ENCODE measurements around the gene FAM163B.

Gene FAM163B

DNA sequence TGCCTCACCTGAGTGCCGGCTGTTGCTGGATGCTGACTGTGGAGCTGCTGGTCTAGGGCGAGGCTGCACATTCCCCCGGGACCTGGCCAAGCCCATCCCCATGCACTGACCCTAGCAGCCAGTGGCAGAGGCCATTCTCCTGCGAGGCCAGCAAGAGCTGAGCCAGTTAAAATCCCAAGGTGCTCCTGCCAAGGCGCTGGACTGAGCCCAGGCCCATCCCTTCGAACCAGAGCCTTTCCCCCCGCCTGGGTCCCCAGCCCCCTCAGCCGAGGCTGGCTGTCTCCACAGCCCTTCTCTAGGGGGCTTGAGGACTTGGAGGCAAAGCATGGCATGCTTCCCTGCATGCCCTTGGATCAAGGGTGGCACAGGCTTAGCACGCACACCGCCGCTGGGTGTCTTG, 73.1 kb downstream of the FAM163B start:
- WGBS (ENCODE audit: insufficient coverage, insufficient read length) = no CpG with 5 or more reads among the region's 11 CpGs
- Histone ChIP-seq H3K36me3 (ENCODE audit: control insufficient read depth, insufficient read depth, low read length) (no peaks in the 10 kb centered on the region), H3K4me3 (ENCODE audit: low read length) (no peak overlapping the region), H3K9me3 (ENCODE audit: control insufficient read depth, insufficient read depth, low read length) (no peaks in the 10 kb centered on the region), H3K4me1 (ENCODE audit: control insufficient read depth, insufficient read depth, low read length) (peaks cover 12% of the 10 kb centered on the region), H3K27me3 (ENCODE audit: control insufficient read depth, insufficient read depth, low read length) (peaks cover 1% of the 10 kb centered on the region; the same call in 1 of the 2 replicates), H3K27ac (ENCODE audit: low read length) (no peak overlapping the region)
- no peak for DNase-seq (ENCODE audit: low read depth, low spot score)

- Histone ChIP-seq H3K4me3 (ENCODE audit: low read length) (no peak overlapping the region), H3K27me3 (ENCODE audit: control insufficient read depth, insufficient read depth, low read length) (peaks cover 1% of the 10 kb centered on the region; the same call in 1 of the 2 replicates)
- WGBS (ENCODE audit: insufficient coverage, insufficient read length) = no CpG with 5 or more reads among the region's 13 CpGs
These were observed 73.8 kb downstream of the FAM163B start for GRCh38 chr9:133535306-133535877.

DNA sequence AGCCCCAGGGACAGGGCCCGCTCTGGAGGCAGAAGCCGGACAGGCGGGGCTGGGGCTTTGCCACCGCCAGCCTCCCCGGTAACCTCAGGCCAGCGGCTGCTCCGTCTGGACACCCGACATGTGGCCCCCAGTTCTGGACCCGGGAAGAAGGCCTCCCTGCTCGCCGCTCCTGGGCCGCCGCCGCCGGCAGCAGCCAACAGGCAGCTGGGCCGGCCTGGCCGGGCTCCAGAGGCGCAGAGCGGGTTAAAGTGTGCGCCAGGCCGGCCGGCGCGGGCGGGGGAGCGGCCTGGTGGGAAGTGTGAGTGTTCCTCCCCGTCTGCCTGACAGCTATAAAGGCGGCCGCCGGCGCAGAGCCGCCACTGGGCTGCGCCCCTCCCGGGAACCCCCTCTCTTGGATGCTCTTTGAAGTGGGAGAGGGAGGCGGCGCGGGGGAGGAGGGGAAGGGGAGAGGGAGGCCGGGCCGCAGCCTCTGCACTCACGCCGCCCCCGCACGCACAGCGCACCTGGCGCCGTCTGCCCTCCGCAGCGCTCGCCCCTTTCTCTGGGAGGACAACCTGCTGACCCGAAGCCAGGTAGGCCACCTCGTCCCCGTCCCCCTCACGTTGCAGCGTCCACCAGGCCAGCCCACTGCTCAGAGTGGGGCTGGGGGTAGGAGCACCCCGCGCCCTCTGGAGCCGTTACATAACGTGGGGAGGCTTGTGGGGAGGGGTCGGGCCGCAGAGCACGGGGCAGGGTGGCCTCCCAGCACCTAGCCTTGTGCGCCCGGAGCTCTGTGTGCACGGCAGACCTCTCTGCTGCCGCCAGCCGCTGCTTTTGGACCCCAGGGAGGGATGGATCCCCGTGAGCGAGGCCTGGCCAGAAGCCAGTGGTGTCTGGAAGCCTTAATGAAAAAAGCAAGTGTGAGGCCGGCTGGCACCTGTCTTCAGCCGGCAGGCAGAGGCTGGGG, 74.6 kb downstream of the FAM163B start, which contains the start of gene ADAMTSL2:
Gene ADAMTSL2 (plus strand): TSS at position 359 of the 946 bp plus-strand sequence. CDS start 2,009 bp downstream, outside the sequence.
- no peak within 1 kb of the TSS for H3K27ac ChIP-seq (ENCODE audit: low read length)
- H3K9me3 ChIP-seq (ENCODE audit: control insufficient read depth, insufficient read depth, low read length) = no peaks in the 10 kb centered on the region
- peaks cover 1% of the 10 kb centered on the region; the same call in 1 of the 2 replicates for H3K27me3 ChIP-seq (ENCODE audit: control insufficient read depth, insufficient read depth, low read length)
- no peaks in the 10 kb centered on the region for H3K36me3 ChIP-seq (ENCODE audit: control insufficient read depth, insufficient read depth, low read length)
- H3K4me1 ChIP-seq (ENCODE audit: control insufficient read depth, insufficient read depth, low read length) = peaks cover 8% of the 10 kb centered on the region; the same call in 1 of the 2 replicates
- no CpG with 5 or more reads among the region's 70 CpGs for WGBS (ENCODE audit: insufficient coverage, insufficient read length)
- H3K4me3 ChIP-seq (ENCODE audit: low read length) = peak within 1 kb of the TSS; percentile 18; the same call in 1 of the 2 replicates
- DNase-seq (ENCODE audit: low read depth, low spot score) = no peak

More at GRCh38 chr9:133535306-133535877, 73.8 kb downstream of the FAM163B start:
- H3K27ac ChIP-seq (ENCODE audit: low read length) = no peak overlapping the region
- H3K4me1 ChIP-seq (ENCODE audit: control insufficient read depth, insufficient read depth, low read length) = peaks cover 10% of the 10 kb centered on the region; the same call in 1 of the 2 replicates
- no peaks in the 10 kb centered on the region for H3K9me3 ChIP-seq (ENCODE audit: control insufficient read depth, insufficient read depth, low read length)
- H3K36me3 ChIP-seq (ENCODE audit: control insufficient read depth, insufficient read depth, low read length) = no peaks in the 10 kb centered on the region
- DNase-seq (ENCODE audit: low read depth, low spot score) = no peak

- Histone ChIP-seq H3K27me3 (ENCODE audit: control insufficient read depth, insufficient read depth, low read length) (peaks cover 1% of the 10 kb centered on the region; the same call in 1 of the 2 replicates), H3K36me3 (ENCODE audit: control insufficient read depth, insufficient read depth, low read length) (no peaks in the 10 kb centered on the region), H3K4me3 (ENCODE audit: low read length) (no peak overlapping the region), H3K4me1 (ENCODE audit: control insufficient read depth, insufficient read depth, low read length) (peaks cover 6% of the 10 kb centered on the region), H3K9me3 (ENCODE audit: control insufficient read depth, insufficient read depth, low read length) (no peaks in the 10 kb centered on the region), H3K27ac (ENCODE audit: low read length) (no peak overlapping the region)
- no peak for DNase-seq (ENCODE audit: low read depth, low spot score)
- whole genome bisulfite sequencing (ENCODE audit: insufficient coverage, insufficient read length) = no CpG with 5 or more reads among the region's 9 CpGs
These were observed 75.3 kb downstream of the FAM163B start for GRCh38 chr9:133533857-133534256.

DNA sequence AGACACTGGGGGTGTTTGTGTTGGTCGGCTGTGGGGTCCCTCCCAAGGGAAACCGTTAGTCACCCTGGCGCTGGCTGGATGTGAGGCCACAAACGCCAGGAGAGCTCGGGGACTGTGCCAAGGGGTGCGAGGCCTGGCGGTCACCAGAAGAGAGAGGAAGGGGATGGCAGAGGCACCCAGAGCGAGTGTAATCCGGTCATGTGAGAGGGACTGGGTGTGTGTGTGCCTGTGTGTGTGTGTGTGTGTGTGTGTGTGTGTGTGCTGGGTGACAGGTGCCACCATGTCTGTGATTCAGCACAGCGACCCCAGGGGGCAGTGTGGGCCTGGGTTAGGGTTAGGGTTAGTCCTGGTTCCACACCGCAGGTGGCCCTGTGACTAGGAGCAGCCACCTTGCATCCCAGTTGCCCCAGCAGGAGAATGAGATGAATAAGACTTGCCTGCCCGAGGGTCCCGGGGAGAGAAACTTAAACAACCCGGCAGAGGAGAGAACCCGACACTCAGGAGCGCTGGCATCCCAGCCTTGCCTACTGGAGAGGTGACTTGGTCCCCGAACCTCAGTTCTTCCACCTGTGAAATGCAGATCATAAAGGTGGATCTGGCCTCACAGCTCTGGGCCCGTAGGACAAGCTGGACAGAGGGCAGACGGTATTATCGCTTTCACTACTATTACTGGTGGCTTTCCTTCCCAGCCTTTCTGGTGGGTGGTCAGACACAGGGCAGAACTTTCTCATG, 76.1 kb downstream of the FAM163B start:
- no peak for DNase-seq (ENCODE audit: low read depth, low spot score)
- Histone ChIP-seq H3K4me1 (ENCODE audit: control insufficient read depth, insufficient read depth, low read length) (peaks cover 9% of the 10 kb centered on the region), H3K36me3 (ENCODE audit: control insufficient read depth, insufficient read depth, low read length) (no peaks in the 10 kb centered on the region), H3K4me3 (ENCODE audit: low read length) (no peak overlapping the region), H3K27ac (ENCODE audit: low read length) (no peak overlapping the region), H3K27me3 (ENCODE audit: control insufficient read depth, insufficient read depth, low read length) (peaks cover 1% of the 10 kb centered on the region; the same call in 1 of the 2 replicates), H3K9me3 (ENCODE audit: control insufficient read depth, insufficient read depth, low read length) (no peaks in the 10 kb centered on the region)
- no CpG with 5 or more reads among the region's 20 CpGs for WGBS (ENCODE audit: insufficient coverage, insufficient read length)

GRCh38 chr9:133531293-133531692, 77.9 kb downstream of the FAM163B start:
- no peak for DNase-seq (ENCODE audit: low read depth, low spot score)
- H3K9me3 ChIP-seq (ENCODE audit: control insufficient read depth, insufficient read depth, low read length) = no peaks in the 10 kb centered on the region
- peaks cover 1% of the 10 kb centered on the region; the same call in 1 of the 2 replicates for H3K27me3 ChIP-seq (ENCODE audit: control insufficient read depth, insufficient read depth, low read length)
- no peaks in the 10 kb centered on the region for H3K36me3 ChIP-seq (ENCODE audit: control insufficient read depth, insufficient read depth, low read length)
- no peak overlapping the region for H3K27ac ChIP-seq (ENCODE audit: low read length)
- H3K4me3 ChIP-seq (ENCODE audit: low read length) = no peak overlapping the region
- H3K4me1 ChIP-seq (ENCODE audit: control insufficient read depth, insufficient read depth, low read length) = peaks cover 16% of the 10 kb centered on the region
- no CpG with 5 or more reads among the region's 9 CpGs for WGBS (ENCODE audit: insufficient coverage, insufficient read length)

GRCh38 chr9:133529874-133530273, 79.3 kb downstream of the FAM163B start:
- H3K36me3 ChIP-seq (ENCODE audit: control insufficient read depth, insufficient read depth, low read length) = no peaks in the 10 kb centered on the region
- peaks cover 15% of the 10 kb centered on the region for H3K4me1 ChIP-seq (ENCODE audit: control insufficient read depth, insufficient read depth, low read length)
- H3K9me3 ChIP-seq (ENCODE audit: control insufficient read depth, insufficient read depth, low read length) = no peaks in the 10 kb centered on the region
- no peak overlapping the region for H3K27ac ChIP-seq (ENCODE audit: low read length)
- peaks cover 1% of the 10 kb centered on the region; the same call in 1 of the 2 replicates for H3K27me3 ChIP-seq (ENCODE audit: control insufficient read depth, insufficient read depth, low read length)
- no CpG with 5 or more reads among the region's 7 CpGs for whole genome bisulfite sequencing (ENCODE audit: insufficient coverage, insufficient read length)
- no peak overlapping the region for H3K4me3 ChIP-seq (ENCODE audit: low read length)
- DNase-seq (ENCODE audit: low read depth, low spot score) = no peak

GRCh38 chr9:133529457-133529856, 79.7 kb downstream of the FAM163B start:
- WGBS (ENCODE audit: insufficient coverage, insufficient read length) = no CpG with 5 or more reads among the region's 7 CpGs
- Histone ChIP-seq H3K4me1 (ENCODE audit: control insufficient read depth, insufficient read depth, low read length) (peaks cover 13% of the 10 kb centered on the region), H3K36me3 (ENCODE audit: control insufficient read depth, insufficient read depth, low read length) (no peaks in the 10 kb centered on the region), H3K4me3 (ENCODE audit: low read length) (no peak overlapping the region), H3K9me3 (ENCODE audit: control insufficient read depth, insufficient read depth, low read length) (no peaks in the 10 kb centered on the region), H3K27me3 (ENCODE audit: control insufficient read depth, insufficient read depth, low read length) (peaks cover 1% of the 10 kb centered on the region; the same call in 1 of the 2 replicates), H3K27ac (ENCODE audit: low read length) (no peak overlapping the region)
- no peak for DNase-seq (ENCODE audit: low read depth, low spot score)

- WGBS (ENCODE audit: insufficient coverage, insufficient read length) = no CpG with 5 or more reads among the region's 11 CpGs
- DNase-seq (ENCODE audit: low read depth, low spot score) = no peak
- Histone ChIP-seq H3K4me3 (ENCODE audit: low read length) (no peak overlapping the region), H3K36me3 (ENCODE audit: control insufficient read depth, insufficient read depth, low read length) (no peaks in the 10 kb centered on the region), H3K4me1 (ENCODE audit: control insufficient read depth, insufficient read depth, low read length) (peaks cover 10% of the 10 kb centered on the region), H3K27me3 (ENCODE audit: control insufficient read depth, insufficient read depth, low read length) (peaks cover 1% of the 10 kb centered on the region; the same call in 1 of the 2 replicates), H3K9me3 (ENCODE audit: control insufficient read depth, insufficient read depth, low read length) (no peaks in the 10 kb centered on the region), H3K27ac (ENCODE audit: low read length) (no peak overlapping the region)
These were observed 80.3 kb downstream of the FAM163B start for GRCh38 chr9:133528876-133529241.
